ENCODE data around the gene FSTL4.

Gene FSTL4

GRCh38 chr5:133469846-133470245 lies 142.5 kb downstream of the FSTL4 start:
- in situ Hi-C loops (cut with HindIII; ENCODE audit: low pct_ligation_motif_present, low pct_unique_long_range_greater_than_20kb, low sequenced_read_pairs) = no loop called here
- no peak for DNase-seq

DNA sequence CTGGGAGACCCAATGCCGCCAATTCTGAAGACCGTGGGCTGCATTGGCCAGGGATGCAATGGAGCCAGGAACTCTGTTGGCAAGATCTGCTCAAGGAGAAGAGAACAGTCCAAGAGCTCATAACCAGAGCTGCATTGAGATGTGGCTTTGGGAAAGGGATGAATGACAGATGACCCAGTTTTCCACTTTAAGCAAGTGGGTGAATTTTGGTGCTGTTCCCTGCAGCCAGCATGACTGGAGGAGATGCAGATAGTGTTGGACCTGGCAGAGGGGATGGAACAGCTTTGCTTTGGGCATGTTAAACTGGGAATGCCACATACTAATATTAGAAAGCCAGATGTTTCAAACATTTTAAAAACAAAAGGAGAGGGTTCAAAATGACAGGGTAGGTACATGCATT lies 143.1 kb downstream of the FSTL4 start:
- in situ Hi-C loops (cut with HindIII; ENCODE audit: low pct_ligation_motif_present, low pct_unique_long_range_greater_than_20kb, low sequenced_read_pairs) = no loop called here
- DNase-seq = no peak

GRCh38 chr5:133468596-133468995 lies 143.7 kb downstream of the FSTL4 start:
- in situ Hi-C loops (cut with HindIII; ENCODE audit: low pct_ligation_motif_present, low pct_unique_long_range_greater_than_20kb, low sequenced_read_pairs) = no loop called here

DNA sequence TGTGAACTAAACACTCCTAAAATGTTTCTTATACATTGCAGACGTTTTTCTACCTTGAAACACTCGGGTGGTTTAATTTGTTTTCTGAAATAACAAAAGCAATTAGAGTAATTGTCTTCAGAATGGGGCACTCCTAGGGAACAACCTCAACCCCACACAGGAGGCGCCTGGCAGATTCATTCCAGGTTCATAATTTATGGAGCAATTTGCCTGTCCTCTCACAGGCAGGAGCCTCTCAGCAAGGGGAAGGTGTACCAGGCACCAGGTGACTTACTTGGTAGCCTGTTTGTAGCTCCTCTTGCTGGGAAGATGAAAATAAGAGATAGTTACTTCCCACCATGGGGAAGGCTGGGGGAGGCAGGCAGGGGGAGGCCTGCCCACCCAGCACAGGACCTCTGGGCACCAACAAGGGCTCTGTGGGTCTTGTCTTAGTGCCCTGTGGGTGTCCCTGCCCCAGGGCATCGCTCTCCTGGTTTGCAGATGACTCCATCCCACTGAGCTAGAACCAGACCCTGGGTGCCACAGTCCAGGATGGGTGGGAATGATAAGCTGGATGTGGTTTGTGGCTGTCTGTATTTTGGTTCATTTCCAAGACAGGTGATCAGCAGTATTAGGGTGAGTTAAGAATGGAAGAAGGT lies 144.4 kb downstream of the FSTL4 start:
- in situ Hi-C loops (cut with HindIII; ENCODE audit: low pct_ligation_motif_present, low pct_unique_long_range_greater_than_20kb, low sequenced_read_pairs) = no loop called here
- no peak for DNase-seq

More at GRCh38 chr5:133468596-133468995, 143.7 kb downstream of the FSTL4 start:
- no peak for DNase-seq

DNA sequence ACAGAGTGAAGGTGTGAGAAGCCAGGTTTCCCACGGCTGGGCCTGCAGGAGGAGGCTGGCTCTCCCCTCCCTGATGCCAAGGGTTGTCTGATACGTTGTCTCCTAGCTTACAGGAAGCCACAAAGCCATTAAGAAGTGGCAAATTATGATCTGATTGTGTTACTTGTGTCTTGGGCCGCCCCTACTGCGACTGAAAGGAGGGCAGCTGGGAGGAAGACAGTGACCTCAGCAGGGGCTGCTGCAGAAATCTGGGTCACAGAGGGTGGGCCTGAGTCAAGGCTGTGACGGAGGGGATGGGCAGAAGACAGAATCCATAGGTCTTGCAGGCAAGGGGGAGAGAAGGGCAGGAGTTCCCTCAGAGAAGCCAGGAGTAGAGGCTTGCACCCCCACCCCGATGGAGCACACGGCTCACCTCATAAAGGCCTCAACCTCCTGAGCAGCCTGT lies 145.0 kb downstream of the FSTL4 start:
- no peak for DNase-seq
- in situ Hi-C loops (cut with HindIII; ENCODE audit: low pct_ligation_motif_present, low pct_unique_long_range_greater_than_20kb, low sequenced_read_pairs) = no loop called here

DNA sequence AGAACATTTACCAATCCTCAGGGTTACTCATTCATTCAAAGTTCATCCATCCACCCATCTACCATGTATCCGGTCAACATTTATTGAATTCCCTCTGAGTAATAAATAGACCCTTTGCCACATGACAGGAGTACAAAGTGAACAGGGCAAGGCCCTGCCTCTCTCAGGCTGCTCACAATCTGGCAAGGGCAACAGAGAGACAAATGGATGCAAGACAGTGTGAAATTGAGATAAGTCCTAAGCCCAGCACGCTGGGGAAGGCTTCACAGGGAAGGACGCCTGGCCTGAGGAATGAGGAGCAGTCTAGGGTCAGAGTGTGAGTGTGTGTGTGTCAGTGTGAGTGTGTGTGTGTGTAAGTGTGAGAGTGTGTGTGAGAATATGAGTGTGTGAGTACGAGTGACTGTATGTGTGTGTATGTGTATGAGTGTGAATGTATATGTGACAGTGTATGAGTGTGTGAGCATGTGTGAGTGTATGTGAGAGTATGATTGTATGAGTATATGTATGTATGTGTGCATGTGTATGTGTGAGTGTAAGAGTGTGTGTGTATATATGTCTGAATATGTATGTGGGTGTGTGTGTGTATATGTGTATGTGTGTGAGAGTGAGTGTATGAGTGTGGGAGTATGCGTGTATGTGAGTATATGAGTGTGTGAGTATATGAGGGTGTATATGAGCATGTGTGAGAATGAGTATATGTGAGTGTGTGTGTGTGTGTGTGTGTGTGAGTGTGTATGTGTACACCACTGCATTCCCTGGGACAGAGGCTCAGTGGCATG lies 145.6 kb downstream of the FSTL4 start:
- in situ Hi-C loops (cut with HindIII; ENCODE audit: low pct_ligation_motif_present, low pct_unique_long_range_greater_than_20kb, low sequenced_read_pairs) = no loop called here

DNA sequence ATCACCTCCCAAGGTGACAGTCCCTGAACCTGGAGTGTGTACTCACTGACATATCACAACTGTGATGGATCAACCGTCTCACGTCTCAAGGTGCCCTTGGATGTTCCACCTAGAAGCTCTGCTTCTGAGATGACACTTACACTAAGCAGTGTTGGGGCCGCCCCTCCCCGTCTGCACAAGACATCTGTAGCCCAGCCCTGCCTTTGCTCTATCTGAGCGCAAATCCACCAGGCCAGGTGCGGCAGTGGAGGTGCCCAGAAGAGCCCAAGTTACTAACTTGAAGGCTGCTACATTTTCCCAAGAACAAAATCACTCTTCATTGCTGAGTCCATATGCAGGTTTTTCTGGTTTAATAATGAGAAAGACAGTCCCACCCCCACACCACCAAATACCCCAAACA lies 148.3 kb downstream of the FSTL4 start:
- in situ Hi-C loops (cut with HindIII; ENCODE audit: low pct_ligation_motif_present, low pct_unique_long_range_greater_than_20kb, low sequenced_read_pairs) = no loop called here
- no peak for DNase-seq

More for the DNA sequence above, 145.6 kb downstream of the FSTL4 start:
- no peak for DNase-seq

GRCh38 chr5:133461796-133462516 lies 150.4 kb downstream of the FSTL4 start:
- no peak for DNase-seq
- in situ Hi-C loops (cut with HindIII; ENCODE audit: low pct_ligation_motif_present, low pct_unique_long_range_greater_than_20kb, low sequenced_read_pairs) = no loop called here

GRCh38 chr5:133460172-133460758 lies 152.1 kb downstream of the FSTL4 start:
- peak; percentile 26 for DNase-seq
- in situ Hi-C loops (cut with HindIII; ENCODE audit: low pct_ligation_motif_present, low pct_unique_long_range_greater_than_20kb, low sequenced_read_pairs) = no loop called here

DNA sequence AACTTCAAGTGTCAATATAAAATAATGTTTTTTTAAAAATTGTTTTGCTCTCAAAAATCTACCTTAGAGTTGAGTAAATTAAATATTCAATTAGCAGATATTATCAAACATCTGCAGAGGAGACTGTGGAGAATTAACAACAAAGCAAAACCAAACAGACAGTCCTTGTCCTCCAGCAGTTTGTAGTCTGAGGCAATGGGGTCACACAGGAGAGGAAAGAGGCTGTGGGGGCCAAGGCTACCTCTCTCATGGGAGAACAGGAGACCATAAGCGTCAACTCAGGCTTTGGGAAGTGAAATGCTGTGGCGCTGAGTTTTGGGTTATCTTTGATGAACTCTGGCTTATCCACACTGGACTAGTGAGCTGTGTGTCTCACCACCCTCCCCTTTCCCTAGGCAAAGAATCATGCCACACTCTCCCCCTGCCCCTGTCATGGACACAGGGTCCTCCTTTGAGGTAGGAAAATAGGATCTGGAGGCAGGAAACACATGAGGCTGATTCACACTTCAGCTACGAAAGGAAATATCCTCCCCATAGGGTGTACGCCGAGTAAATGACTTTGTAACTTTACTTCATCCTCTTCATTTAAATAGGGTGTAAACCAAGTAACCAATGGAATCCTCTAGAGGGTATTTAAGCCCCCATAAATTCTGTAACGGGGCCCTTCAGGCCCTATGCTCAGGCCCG lies 152.7 kb downstream of the FSTL4 start:
- in situ Hi-C loops (cut with HindIII; ENCODE audit: low pct_ligation_motif_present, low pct_unique_long_range_greater_than_20kb, low sequenced_read_pairs) = no loop called here
- no peak for DNase-seq

- DNase-seq = no peak
- in situ Hi-C loops (cut with HindIII; ENCODE audit: low pct_ligation_motif_present, low pct_unique_long_range_greater_than_20kb, low sequenced_read_pairs) = no loop called here
Observed at GRCh38 chr5:133458435-133458834, 153.9 kb downstream of the FSTL4 start.

DNA sequence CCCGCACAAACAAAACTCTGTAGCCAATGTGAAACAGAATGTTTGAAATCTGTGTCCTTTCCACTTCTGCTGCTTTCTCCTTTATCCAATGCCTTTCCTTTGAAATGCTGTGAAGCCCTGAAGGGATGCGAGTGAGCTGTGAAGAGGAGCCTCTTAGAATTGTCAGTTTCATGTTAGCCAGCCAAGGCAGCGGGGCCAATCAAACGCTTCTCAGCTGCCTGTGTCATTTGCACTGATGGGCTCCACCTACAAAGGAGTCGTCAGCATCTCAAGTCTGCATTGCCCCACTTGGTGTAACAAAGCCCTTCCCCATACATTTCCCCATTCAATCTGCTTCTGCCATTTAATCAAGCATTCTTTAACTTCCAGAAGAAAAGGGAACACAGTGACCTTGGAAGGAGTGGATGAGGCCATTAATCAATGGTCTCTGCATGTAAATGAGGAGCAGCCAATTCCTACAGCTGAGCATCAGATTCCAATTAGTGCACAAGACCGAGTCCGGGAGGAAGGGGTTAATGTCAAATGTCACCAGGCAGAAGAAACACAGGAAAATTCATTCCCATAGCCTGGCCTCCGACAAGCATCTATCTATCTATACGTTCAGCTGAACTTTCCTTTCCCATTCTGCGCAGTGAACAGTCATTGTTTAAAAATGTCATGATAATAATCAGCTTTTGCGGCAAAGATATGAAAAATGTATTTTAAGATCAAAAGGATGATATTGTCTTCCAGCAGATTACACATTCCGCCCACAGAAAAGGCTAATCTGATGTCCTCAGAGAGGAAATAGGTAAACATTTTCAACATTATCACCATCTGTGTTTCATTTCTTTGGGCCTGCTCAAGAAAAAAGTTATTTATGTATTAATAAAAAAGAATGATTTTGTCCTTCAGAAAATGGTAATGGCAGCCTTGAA lies 154.6 kb downstream of the FSTL4 start:
- in situ Hi-C loops (cut with HindIII; ENCODE audit: low pct_ligation_motif_present, low pct_unique_long_range_greater_than_20kb, low sequenced_read_pairs) = no loop called here
- no peak for DNase-seq

GRCh38 chr5:133456933-133457402 lies 155.4 kb downstream of the FSTL4 start:
- in situ Hi-C loops (cut with HindIII; ENCODE audit: low pct_ligation_motif_present, low pct_unique_long_range_greater_than_20kb, low sequenced_read_pairs) = no loop called here
- DNase-seq = no peak

DNA sequence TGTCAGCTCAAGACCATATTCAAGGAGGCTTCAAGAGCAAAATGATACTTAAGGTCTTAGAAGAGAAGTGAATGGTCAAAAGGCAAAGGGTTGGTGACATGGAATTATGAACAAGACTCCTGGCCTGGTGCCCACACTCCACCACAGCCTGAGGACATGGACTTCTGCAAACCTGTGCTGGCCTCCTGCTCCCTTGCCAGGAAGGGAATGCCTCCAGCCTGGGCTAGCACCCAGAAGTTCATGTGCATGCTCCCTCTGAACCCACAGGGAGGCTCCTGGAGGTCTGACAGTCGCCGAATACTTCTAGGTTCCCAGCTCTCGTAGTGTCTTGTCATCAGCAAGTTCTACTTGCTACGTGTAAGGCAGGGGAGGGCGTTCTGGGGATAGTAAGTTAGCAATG lies 156.7 kb downstream of the FSTL4 start:
- DNase-seq = no peak
- in situ Hi-C loops (cut with HindIII; ENCODE audit: low pct_ligation_motif_present, low pct_unique_long_range_greater_than_20kb, low sequenced_read_pairs) = no loop called here

GRCh38 chr5:133454442-133454841 lies 157.9 kb downstream of the FSTL4 start:
- DNase-seq = no peak
- in situ Hi-C loops (cut with HindIII; ENCODE audit: low pct_ligation_motif_present, low pct_unique_long_range_greater_than_20kb, low sequenced_read_pairs) = no loop called here

- in situ Hi-C loops (cut with HindIII; ENCODE audit: low pct_ligation_motif_present, low pct_unique_long_range_greater_than_20kb, low sequenced_read_pairs) = no loop called here
- DNase-seq = no peak
Observed at GRCh38 chr5:133453831-133454230, 158.5 kb downstream of the FSTL4 start.

- in situ Hi-C loops (cut with HindIII; ENCODE audit: low pct_ligation_motif_present, low pct_unique_long_range_greater_than_20kb, low sequenced_read_pairs) = no loop called here
- no peak for DNase-seq
Observed at GRCh38 chr5:133453084-133453780, 159.1 kb downstream of the FSTL4 start.
